ENCODE measurements around the gene PGBD5.

DNA sequence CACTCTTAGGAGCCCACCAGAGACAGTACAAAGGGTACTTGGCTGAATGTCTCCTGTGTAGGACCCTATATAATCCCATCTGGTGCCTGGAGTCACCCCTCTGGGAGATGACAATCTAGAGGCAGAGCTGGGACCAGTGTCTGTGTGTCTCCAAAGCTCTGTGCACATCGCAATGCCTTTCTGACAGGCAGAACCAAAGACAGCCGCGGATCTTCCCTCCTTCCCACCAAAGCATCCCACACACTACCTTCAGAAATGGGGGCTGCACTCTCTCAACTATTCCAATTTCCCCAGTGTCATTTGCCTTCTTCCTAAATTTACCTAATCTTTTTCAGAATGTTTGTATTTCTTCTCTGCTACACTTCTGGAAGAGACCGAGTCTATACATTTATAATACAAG is 12.0 kb downstream of the PGBD5 start:
- TF ChIP-seq, protein P1, sequence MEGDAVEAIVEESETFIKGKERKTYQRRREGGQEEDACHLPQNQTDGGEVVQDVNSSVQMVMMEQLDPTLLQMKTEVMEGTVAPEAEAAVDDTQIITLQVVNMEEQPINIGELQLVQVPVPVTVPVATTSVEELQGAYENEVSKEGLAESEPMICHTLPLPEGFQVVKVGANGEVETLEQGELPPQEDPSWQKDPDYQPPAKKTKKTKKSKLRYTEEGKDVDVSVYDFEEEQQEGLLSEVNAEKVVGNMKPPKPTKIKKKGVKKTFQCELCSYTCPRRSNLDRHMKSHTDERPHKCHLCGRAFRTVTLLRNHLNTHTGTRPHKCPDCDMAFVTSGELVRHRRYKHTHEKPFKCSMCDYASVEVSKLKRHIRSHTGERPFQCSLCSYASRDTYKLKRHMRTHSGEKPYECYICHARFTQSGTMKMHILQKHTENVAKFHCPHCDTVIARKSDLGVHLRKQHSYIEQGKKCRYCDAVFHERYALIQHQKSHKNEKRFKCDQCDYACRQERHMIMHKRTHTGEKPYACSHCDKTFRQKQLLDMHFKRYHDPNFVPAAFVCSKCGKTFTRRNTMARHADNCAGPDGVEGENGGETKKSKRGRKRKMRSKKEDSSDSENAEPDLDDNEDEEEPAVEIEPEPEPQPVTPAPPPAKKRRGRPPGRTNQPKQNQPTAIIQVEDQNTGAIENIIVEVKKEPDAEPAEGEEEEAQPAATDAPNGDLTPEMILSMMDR (IDR thresholded peaks at IDR 0.05), result no peak
- TF ChIP-seq POLR2A (IDR thresholded peaks at IDR 0.05), result no peak
